ELF-1 (cell line): Measurements from ENCODE around the gene CCDC88C.

ENCODE experiments used
- DNase-seq: peaks from one replicate; pipeline ENCODE4 v3.0.0-alpha.2; 2016; ENCODE audit warnings: low read depth, low spot score

CCDC88C gene

DNA sequence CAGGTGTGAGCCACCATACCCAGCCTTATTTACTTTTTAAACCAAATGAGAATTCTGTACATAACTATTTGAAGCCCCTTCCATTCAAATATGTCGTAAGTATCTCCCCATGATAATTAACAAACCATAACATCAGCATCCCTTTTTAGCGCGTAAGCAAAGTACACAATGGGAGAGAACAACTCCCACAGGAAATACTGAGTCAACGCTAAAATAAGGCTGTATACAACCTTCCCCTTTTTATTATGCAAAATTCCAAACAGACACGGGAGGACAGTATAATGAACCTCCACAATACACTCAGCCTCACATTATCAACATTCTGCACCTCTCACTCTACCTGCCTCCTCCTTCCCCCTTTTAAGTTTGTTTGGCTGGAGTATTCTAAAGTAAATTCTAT, 73.5 kb downstream of the CCDC88C start:
- DNase-seq = no peak

GRCh38 chr14:91343051-91343450, 74.6 kb downstream of the CCDC88C start:
- no peak for DNase-seq

DNA sequence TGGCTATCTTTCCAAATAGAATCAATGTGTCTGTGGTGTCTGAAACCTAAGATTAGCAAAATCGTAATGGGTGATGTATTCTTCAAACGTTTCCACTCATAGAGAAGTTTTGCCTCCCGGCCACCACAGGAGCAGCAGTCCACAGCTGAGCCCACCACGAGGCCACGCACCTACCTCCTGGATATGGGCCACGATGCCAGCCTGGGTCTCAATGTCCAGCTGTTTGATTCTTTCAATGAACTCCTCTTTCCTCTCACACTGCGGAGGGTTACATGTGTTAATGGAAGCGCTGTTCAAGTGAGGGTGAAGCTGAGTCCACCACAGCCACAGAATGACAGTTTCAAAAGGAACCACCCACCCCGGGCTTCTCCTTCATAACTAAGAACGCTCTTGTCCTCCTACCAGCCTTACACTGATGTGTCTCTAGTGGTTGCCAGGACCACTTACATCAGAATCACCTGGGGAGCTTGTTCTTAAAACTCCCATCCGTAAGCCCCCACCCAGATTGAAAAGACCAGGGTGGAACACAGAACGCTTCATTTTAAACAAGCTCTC, 75.3 kb downstream of the CCDC88C start:
- DNase-seq = no peak

- no peak for DNase-seq
Measured at GRCh38 chr14:91341751-91342154, 75.9 kb downstream of the CCDC88C start.

- no peak for DNase-seq
Measured at GRCh38 chr14:91341334-91341733, 76.3 kb downstream of the CCDC88C start.

DNA sequence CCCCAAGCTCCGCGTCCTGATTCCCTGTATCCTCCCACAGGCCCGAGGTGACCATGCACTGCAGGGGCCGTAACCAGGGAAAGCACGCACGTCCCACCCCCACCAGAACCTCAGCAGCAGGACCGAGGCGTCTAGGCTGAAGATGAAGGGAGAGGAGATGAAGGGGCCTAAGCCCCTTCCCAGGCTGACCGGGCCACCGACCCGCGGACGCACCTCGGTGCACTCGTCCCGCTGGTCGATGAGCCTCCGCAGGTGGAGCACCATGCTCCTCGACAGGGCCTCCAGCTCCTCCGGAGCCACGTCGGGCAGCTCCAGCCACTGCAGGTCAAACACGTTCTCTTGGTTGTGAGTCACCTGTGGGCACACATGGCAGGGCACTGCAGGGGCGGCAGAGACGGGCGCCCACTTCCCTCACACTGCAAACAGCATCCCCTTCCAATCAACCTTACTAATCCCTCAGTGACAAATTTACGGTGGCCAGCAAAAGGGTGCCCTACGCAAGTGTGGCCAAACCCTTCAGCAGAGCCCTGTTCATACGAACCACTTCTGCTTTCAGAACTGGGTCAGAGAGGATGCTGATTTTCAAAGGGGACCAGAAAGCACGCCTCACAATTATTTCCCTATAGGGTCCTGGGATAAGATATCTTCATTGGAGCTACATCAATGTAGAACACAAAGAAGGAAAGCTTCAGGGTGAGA, 77.8 kb downstream of the CCDC88C start:
- no peak for DNase-seq

- no peak for DNase-seq
Measured at GRCh38 chr14:91339076-91339475, 78.5 kb downstream of the CCDC88C start.

- no peak for DNase-seq
Measured at GRCh38 chr14:91338379-91338778, 79.2 kb downstream of the CCDC88C start.

GRCh38 chr14:91337699-91338335, 79.8 kb downstream of the CCDC88C start:
- DNase-seq = no peak

DNA sequence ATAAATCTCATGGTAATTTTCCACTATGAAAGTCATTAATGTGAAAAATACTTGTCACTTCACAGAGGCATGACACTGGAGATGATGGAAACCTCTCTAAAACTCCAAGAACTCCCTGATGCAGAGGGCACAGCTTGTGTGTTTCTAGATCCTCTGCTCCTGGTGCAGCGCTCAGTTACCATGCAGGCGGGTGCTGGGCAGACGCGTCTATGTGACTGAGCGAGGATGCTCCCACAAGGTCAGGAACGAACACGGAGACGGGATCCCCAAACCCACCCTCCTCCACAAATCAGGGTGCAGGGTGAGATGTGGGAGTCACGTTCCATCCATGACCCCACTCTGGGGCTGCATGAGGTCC, 81.5 kb downstream of the CCDC88C start:
- DNase-seq = no peak

DNA sequence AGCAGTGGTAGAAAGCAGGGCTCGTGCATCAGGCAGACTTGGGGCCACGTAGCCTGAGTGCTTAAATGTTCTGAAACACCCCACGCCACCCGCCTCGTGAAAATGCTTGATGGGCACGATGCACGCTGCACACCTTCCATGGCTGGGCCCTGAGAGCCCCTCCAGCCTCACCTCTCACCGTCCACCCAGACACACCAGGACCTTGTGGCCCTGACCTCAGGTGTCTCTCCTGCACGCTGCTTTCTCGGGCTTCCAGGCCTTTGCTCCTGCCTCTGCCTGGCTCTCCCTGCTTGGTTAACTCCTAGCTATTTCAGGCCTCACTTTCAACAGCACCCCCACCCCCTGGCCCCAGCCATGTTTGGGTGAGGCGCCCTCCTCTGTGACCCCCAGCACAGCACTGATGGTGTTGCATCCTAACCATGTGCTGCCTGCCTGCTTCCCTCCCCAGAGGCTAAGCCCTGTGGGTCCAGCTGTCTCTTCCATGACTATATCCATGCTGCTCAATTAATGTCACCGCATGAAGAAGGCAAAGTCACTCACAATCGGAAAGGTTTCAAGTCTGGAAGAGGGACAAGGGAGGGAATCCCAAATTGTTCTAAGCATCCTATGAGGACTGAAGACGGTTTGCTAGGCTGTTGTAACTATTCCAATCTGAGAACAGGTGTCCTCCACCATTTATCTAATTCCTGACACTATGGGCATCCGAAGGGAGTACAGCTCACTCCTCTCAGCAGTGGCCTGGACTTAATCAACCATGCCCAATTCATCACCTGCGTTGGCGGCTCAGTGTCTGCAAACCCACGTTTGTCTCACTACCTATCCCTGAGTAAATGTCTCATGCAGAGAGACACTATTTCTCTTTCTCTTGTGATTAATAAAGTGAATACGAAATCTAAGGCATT, 82.2 kb downstream of the CCDC88C start:
- DNase-seq = no peak

DNA sequence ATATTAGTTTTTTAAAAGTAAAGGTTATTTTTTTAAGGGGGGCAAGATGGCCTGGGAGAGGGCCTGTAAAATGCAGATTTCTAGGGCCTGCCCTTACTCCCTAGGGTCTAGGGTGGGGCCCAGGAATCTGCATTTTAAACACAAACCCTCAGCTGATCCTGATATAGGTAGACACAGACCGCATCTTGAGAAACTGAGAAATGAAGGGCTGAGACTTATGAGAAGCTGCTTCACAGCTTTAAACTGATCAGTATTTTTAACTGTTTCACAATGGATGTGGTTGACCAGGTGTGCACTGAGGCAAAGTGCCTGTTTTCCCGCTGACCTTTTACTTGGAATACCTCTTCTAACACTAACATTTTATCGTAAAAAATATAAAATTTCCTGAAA, 84.0 kb downstream of the CCDC88C start:
- DNase-seq = no peak

- DNase-seq = no peak
Measured at GRCh38 chr14:91332986-91333649, 84.5 kb downstream of the CCDC88C start.

DNA sequence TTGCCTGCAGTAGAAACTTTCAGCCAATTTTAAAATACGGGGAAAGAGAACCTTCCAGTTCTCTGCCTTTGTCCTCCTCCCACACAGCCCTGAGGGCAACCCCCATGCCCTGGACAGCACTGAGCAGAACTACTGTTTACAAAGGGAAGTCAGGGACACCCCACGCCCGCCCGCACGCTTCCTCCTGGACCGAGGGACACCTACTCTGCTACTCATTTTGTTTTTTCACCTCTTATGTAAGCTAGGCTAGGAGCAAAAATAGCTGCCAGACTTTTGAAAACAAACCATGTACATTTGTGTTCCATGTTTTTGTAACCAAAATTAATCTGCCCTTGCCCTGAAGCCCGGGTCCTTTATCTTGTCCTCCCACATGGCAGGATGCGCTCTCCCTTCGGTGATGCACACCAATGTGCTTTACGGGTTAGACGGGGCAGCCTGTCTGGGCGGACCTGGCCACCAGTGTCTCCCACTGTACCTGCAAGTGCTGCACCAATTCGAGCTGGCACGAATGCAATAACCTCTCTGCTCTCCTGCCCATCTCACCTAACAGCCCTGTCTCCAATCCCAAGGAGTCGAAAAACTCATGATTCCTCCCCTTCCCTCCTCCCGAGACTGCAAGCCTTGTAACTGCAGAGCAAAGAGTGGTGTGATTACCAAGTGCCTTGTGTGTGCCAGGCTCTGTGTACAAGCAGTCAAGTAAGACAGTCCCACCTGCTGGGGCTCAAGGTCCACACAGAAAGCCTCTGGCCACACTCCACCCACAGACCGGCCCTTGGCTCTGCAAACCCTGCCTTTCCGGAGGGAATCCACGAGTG, 85.2 kb downstream of the CCDC88C start:
- no peak for DNase-seq

DNA sequence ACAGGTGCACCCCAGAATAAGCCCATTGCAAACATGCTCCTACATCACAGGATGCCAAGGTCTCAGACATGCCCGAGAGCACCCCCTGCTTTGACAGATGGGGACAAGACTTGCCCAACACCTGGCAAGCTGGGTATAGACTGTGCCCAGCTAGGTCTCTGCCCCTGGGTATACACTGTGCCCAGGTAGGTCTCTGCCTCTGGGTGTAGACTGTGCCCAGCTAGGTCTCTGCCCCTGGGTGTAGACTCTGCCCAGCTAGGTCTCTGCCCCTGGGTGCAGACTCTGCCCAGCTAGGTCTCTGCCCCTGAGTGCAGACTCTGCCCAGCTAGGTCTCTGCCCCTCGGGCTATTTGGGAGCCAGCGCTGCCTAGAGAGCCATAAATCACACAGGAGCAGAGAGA, 85.9 kb downstream of the CCDC88C start:
- DNase-seq = no peak

DNA sequence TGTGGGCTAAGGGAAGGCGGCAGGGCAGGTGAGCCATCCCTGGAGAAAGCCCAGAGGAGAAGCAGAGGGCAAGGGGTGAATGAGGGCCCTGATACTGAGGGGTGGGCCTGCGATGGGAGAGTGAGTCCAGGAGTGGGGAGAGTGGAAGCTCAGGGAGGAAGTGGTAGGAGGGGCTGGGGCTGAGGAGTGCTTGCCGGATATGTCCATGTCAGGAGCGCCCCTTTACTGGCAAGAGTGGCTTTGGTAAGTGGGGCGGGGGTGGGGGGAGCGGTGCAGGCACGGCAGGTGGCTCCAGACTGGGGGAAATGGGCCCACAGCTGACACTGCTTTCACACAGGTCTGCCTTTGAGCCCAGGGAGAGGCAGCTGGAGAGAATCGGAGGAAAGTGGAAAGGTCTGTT, 86.8 kb downstream of the CCDC88C start:
- DNase-seq = no peak

DNA sequence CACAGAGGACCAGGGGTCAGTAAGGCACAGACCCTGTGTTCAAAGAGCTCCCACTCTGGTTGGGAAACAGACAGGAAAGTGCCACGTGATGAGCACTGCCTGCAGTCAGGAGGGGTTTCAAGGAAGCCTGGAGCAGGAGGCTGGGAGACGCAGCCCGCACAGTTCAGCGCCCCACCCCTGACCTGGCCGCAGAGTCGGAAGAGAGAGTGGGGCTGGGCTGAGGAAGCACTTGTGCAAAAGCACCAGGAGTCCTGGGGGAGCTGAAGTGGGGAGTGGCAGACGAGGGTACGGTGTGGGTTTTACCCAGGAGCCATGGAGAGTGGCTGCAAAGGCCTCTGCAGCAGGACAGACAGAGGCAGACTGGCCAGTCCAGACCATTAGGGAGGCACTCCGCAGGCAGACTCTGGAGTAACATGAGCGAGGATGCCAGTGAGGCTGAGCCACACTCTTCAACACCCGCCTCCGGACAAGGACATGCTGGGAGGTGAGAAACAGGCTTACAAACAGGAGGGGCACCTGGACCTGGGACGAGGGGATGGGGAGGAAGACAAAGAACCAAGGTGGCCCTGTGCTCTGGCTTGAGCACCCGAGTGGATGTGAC, 87.4 kb downstream of the CCDC88C start:
- DNase-seq = no peak

- no peak for DNase-seq
Measured at GRCh38 chr14:91329486-91330014, 88.1 kb downstream of the CCDC88C start.

GRCh38 chr14:91328313-91329050, 89.1 kb downstream of the CCDC88C start:
- DNase-seq = no peak
